Right ventricle myocardium inferior (tissue), 1 donor: ENCODE data around the gene WFDC9. TPM values are rescaled to one million over a fixed set of nuclear protein-coding genes. Genes with fewer than 3 reads are reported as not detected.
"Not testable (repeated sequence)": the region's sequence is repeated elsewhere in the genome, so short reads cannot be mapped to it uniquely, and the experiment has no call there.

Experiments
- ATAC-seq: fragments of 200-7000 bp; cut with Tn5 transposase; one replicate; pipeline ENCODE4 v1.9.1; 2020; ENCODE audit warnings: mild to moderate bottlenecking, moderate library complexity
- DNase-seq: peaks from one replicate; pipeline ENCODE4 v3.0.0; 2021; ENCODE audit errors: missing footprints
- intact Hi-C: fragments of 100-400 bp; cut with DNase I; formaldehyde crosslinking; loops from one replicate; pipeline ENCODE4 v1.11.0; 2022
- total RNA-seq: library from RNA; stranded (reverse); fragmentation: NEBNext Ultra II Directional; extraction: Animal tissue kit (Norgen Biotek cat#: 25700); gene quantifications from one replicate; pipeline ENCODE4 v1.2.1, GENCODE V29; 2021
- donor health status: DM: no; HTN: yes; CAD: no; lungs with severe emphysema.

The WFDC9 gene
- total RNA-seq, 1 donor from 2014 or later = not detected

DNA sequence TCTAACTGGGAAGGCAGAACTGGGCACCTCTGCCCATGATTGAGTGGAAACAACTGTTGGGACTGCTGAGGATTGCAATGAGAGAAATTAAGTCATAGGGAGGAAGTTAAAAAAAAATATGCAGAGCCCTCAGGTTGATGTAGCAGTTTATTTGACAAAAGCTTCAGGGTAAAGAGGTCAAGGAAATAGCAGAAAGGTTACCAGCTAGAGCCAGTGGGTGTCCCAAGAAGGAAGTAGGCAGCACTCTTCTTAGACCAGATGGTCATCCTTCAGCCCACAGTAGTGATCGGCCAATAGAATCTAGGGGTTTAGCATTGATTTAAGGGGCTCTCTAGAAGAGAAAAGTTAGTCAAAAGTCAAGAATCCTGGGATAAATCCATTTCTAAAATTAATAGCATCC is 23.3 kb downstream of the WFDC9 start:
- intact Hi-C loops = no loop called here
- DNase-seq (no peak), ATAC-seq (no peak)

DNA sequence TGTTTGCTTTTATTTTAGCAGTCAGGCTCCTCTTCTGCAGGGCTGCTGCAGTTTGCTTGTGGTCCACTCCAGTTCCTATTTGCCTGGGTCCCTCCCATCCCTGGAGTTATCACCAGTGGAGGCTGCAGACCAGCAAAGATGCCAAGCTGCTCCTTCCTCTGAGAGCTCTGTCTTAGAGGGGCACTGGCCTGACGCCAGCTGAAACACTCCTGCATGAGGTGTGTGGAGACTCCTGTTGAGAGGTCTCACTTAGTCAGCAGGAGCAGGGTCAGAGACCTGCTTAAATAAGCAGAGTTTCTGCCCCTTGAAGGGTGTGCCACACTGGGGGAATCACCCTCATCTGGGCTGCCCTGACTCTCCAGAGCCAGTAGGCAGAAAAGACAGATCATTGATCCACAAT is 35.8 kb downstream of the WFDC9 start:
- no peak for DNase-seq
- intact Hi-C loops = no loop called here
- no peak for ATAC-seq

DNA sequence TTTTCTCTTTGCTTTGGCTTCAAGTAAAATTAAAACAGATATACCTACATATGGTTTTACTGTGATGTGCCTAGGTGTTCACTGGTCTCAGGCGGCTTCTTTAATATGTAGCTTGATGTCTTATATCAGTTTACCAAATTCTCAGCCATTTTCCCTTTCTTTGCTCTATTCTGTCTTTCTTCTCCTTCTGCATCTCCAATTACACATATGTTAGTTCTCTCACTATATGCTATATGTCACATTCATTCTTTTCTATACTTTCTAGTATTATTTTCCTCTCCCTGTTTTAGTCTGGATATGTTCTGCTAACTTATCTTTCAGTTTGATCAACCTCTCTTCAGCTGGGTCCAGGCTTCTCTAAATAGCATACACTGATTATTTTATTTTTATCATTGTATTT is 37.6 kb downstream of the WFDC9 start:
- ATAC-seq = no peak
- DNase-seq = no peak
- intact Hi-C loops = no loop called here

GRCh38 chr20:45592574-45593189 is 38.4 kb downstream of the WFDC9 start:
- ATAC-seq = no peak
- DNase-seq = no peak
- intact Hi-C loops = no loop called here

GRCh38 chr20:45589725-45590124 is 41.4 kb downstream of the WFDC9 start:
- intact Hi-C loops = no loop called here
- no peak for DNase-seq
- ATAC-seq = no peak

DNA sequence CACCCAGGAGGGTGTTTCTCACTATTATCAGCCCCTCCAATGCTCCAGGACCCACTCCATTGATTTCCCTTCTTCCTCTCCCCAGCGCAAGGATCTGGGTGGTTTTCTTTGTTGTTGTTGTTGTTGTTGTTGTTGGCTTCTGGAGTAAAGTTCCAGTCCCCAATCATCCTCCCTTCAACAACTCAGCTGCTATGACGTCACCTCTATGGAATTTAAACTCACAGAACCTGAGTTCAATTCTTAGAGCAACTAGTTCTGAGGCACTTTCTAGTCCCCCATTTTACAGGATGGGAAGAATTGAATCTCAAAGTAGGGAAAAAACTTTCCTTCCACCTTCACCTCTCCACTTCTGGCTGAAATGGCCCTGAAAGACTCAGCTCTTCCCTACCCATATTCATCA is 42.3 kb downstream of the WFDC9 start:
- intact Hi-C loops = no loop called here
- no peak for DNase-seq

DNA sequence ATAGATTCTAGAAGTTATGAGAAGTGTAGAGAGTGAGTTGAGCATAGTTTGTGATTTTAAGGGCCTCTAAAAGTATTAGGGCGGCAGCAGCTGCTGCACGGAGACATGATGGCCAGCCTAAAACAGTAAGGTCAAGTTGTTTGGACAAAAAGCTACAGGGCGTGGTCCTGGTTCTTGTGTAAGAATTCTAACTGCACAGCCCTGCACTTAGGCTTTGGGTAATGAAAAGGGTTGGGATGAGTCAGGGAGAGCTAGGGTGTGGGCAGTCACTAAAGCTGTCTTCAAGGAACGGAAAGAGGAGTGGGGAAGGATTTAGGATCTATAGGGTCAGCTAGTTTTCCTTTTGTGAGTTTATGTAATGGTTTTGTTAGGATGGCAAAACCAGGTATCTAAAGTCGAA is 45.1 kb downstream of the WFDC9 start:
- intact Hi-C loops, ATAC-seq, DNase-seq: not testable (repeated sequence)

More for the DNA sequence above, 42.3 kb downstream of the WFDC9 start:
- no peak for ATAC-seq

DNA sequence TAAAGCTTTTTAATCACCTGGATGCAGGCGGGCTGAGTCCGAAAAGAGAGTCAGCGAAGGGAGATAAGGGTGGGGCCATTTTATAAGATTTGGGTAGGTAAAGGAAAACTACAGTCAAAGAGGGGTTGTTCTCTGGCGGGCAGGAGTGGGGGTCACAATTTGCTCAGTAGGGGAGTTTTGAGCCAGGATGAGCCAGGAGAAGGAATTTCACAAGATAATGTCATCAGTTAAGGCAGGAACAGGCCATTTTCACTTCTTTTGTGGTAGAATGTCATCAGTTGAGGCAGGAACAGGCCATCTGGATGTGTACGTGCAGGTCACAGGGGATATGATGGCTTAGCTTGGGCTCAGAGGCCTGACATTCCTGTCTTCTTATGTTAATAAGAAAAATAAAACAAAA is 46.8 kb downstream of the WFDC9 start:
- DNase-seq, intact Hi-C loops, ATAC-seq: not testable (repeated sequence)

DNA sequence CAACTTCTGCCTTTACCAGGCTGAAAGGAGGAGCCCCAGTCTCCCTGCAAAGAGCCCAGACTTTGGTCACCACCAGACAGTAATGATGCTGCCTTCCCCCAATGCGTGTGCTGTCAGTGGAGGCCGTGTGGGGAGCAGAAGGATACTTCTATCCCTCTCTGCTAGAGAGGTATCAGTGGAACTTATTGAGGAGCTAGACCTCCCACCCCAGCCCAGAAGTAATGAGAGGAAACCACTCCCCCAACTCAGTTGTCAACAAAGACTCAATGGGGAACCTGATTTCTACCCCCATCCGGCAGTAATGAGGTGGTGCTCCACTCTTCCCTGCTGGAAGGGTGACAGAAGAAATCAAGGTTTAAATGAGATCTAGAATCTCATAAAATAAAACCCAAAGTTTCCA is 47.6 kb downstream of the WFDC9 start:
- intact Hi-C loops = no loop called here
- ATAC-seq = no peak
- DNase-seq = no peak

DNA sequence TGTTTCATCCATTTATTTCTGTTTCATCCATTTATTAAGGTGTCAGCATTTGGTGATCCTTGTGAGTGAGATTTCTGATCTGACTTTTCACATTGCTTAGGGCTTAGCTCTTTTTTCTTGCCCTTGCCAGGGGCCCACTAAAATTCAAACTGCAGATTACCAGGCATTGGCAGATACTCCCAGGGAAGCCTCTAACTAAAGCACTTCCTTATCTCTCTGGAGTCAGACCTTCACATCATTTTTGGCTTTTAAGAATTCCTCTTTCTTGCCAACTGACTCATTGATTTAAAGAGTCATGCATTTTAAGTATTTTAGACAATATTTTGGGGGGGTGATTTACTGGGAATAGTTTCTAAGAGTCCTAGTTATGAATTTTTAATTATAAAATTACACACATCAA is 49.4 kb downstream of the WFDC9 start:
- intact Hi-C loops = no loop called here
- DNase-seq = no peak
- ATAC-seq = no peak

DNA sequence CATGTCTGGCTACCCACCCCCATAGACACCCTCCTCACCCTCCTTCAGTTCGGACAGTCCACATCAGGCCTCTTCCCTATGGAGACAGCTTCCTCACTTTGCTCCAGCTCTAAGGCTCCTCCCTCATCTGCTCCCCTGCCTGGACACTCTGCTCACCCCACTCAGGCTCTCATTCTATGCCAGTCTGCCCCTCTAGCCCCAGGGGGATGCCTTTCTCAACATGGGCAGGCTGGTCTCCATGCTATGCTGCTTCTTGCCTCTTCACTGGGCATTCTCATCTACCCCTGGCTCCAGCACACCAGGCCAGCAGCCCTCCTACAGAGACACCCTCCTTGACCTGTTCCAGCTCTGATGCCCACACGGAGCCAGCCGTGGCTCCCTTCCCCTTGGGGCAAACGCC is 51.9 kb downstream of the WFDC9 start, which contains the start of gene WFDC8:
Gene WFDC8, minus strand, starts transcription at position 101 of the 400 bp plus-strand sequence. Its CDS starts 37 bp downstream, at position 64.
- intact Hi-C loops = no loop called here
- no peak for DNase-seq
- no peak for ATAC-seq

DNA sequence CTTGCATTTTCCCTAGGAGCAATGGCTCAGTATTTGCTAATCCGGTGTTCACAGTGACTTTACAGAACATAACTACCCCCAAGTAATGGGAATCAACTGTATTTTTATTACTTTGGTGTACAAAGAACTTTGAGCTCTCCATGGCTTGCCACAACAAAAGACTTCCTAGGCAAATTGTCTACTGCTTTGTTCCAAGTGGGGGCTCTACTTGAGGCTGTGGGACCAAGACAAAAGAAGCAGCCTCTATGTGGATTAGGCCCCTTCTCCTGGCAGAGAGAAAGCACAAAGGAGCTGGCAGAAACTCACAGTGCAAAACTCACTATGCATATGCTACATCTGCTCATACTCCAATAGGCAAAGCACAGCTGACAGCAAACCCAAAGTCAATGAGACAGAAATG is 52.9 kb downstream of the WFDC9 start:
- intact Hi-C loops = no loop called here
- no peak for DNase-seq
- ATAC-seq = no peak

GRCh38 chr20:45576995-45577394 is 54.1 kb downstream of the WFDC9 start:
- ATAC-seq (no peak), DNase-seq (no peak)

DNA sequence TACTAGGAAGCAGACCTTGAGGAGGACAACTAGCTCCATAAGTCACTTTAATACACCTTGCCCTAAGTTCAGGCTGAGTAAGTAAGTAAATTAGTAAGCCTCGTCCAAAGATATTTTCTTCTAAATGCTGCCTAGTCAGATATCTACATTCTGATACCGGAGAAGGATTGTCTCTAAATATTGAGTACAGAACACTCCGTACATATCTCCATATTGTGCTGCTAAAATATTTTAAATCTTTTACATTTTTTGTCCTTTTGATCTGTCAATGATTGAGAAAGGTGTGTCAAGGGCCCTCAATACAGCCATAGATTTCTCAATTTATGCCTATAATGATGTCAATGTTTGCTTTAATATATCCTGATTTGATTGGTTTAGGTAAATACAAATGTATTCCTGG is 55.2 kb downstream of the WFDC9 start:
- intact Hi-C loops = no loop called here
- ATAC-seq = no peak

More at GRCh38 chr20:45576995-45577394, 54.1 kb downstream of the WFDC9 start:
- intact Hi-C loops = no loop called here

GRCh38 chr20:45569650-45570049 is 61.4 kb downstream of the WFDC9 start:
- ATAC-seq, intact Hi-C loops, DNase-seq: not testable (repeated sequence)

More for the DNA sequence above, 55.2 kb downstream of the WFDC9 start:
- no peak for DNase-seq

DNA sequence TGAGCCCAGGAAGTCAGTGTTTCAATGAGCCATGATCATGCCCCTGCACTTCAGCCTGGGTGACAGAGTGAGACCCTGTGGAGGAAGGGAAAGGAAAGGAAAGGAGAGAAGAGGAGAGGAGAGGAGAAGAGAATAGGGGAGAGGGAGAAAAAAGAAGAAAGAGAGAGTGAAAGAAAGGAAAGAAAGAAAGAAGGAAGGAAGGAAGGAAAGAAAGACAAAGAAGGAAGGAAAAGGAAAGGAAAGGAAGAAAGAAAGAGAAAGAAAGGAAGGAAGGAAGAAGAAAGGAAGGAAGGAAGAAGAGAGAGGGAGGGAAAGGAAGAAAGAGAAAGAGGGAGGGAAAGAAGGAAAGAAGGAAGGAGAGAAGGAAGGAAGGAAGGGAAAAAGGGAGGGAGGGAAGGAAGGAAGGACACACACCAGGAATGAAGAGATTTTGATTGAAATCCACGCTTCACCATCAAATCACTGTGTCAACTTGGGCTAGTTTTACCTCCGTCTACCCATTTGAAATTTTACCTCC is 66.3 kb downstream of the WFDC9 start:
- ATAC-seq = no peak
- DNase-seq = no peak
- intact Hi-C loops = no loop called here

Other genes with a start within 250 kb of the WFDC9 start
- gene DBNDD2, start 223.0 kb downstream of the WFDC9 start, total RNA-seq = 364 TPM
- 114 TPM for gene PIGT, start 215.1 kb downstream of the WFDC9 start, total RNA-seq
- gene WFDC2, start 161.5 kb downstream of the WFDC9 start, total RNA-seq = 0.95 TPM
- gene SPINT3, start 115.7 kb downstream of the WFDC9 start, total RNA-seq = not detected
- gene WFDC6, start 91.8 kb downstream of the WFDC9 start, total RNA-seq = not detected
- not detected for gene EPPIN, start 83.9 kb downstream of the WFDC9 start, total RNA-seq
- gene WFDC8, start 52.0 kb downstream of the WFDC9 start, total RNA-seq = not detected
- gene WFDC10A, start 1.5 kb downstream of the WFDC9 start, total RNA-seq = not detected
- not detected for gene WFDC11, start 39.0 kb upstream of the WFDC9 start, total RNA-seq
- not detected for gene WFDC13, start 70.8 kb upstream of the WFDC9 start, total RNA-seq
- gene WFDC10B, start 73.7 kb upstream of the WFDC9 start, total RNA-seq = not detected
- gene SPINT4, start 91.1 kb upstream of the WFDC9 start, total RNA-seq = not detected
- 1.1 TPM for gene WFDC3, start 160.6 kb upstream of the WFDC9 start, total RNA-seq
- gene DNTTIP1, start 160.7 kb upstream of the WFDC9 start, total RNA-seq = 12.4 TPM
- gene UBE2C, start 181.4 kb upstream of the WFDC9 start, total RNA-seq = 1.7 TPM
- not detected for gene TNNC2, start 196.0 kb upstream of the WFDC9 start, total RNA-seq
- gene SNX21, start 202.5 kb upstream of the WFDC9 start, total RNA-seq = 22.5 TPM
- gene ACOT8, start 226.1 kb upstream of the WFDC9 start, total RNA-seq = 29.4 TPM
- gene ZSWIM3, start 226.3 kb upstream of the WFDC9 start, total RNA-seq = 2.1 TPM
- gene ZSWIM1, start 249.9 kb upstream of the WFDC9 start, total RNA-seq = 11.4 TPM